NCI-H510A (cell line): ENCODE measurements around the gene RITA1.
"Not testable (repeated sequence)": the region's sequence is repeated elsewhere in the genome, so short reads cannot be mapped to it uniquely, and the experiment has no call there.

Experiments
- DNase-seq: peaks from one replicate; lab custom pipeline; 2025; lab: John Stamatoyannopoulos, UW

The RITA1 gene

GRCh38 chr12:113204804-113205203, 19.3 kb downstream of the RITA1 start:
- no peak for DNase-seq

- not testable (repeated sequence) for DNase-seq
Measured at GRCh38 chr12:113206802-113207201, 21.3 kb downstream of the RITA1 start.

GRCh38 chr12:113207613-113208040, 22.1 kb downstream of the RITA1 start:
- no peak for DNase-seq

GRCh38 chr12:113208041-113208934, 22.8 kb downstream of the RITA1 start:
- no peak for DNase-seq

DNA sequence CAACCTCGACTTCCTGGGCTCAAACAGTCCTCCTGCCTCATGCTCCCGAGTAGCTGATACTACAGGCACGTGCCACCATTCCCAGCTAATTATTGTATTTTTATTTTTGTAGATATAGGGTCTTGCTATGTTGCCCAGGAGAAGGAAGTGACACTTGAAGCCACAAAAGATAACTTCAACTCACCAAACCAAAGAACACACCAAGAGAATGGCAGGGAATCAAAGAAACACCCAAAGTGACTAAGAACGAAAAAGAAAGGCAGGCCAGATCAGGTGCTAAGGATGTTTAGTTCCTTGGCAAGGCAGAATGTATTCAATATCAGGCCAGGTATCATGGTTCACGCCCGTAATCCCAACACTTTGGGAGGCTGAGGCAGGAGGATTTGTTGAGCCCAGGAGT, 25.6 kb downstream of the RITA1 start:
- DNase-seq, result no peak

GRCh38 chr12:113214895-113215400, 29.4 kb downstream of the RITA1 start:
- DNase-seq, result no peak

GRCh38 chr12:113216027-113216426, 30.5 kb downstream of the RITA1 start:
- no peak for DNase-seq

DNA sequence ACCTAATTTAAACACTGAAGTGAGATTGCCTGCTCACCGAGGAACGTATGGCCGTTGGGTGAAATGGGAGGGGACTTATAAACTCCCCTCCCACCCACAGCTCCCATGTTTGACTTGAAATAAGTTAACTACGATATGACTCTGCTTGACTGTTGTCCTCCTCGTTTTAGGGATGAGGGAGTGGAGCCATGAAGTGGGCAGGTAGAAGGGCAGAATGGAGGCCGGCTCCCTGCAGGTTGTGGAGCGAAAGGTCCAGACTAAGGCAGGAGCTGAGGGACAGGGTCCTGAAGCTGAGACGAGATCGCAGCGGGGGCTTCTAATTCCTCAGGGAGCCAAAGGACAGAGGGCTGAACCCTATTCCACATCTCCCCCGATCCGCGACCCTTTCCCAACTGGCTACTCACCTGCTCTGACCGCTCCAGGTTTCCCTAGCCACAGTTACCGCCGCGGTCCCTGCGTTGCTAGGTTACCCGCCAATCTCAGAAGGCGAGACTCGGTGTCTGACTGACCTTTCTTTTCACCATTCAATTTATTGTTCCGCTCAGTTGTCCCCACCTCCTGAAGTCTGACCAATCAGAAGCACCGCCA, 35.2 kb downstream of the RITA1 start:
- peak; percentile 46 for DNase-seq

- peak; percentile 99 for DNase-seq
Measured at GRCh38 chr12:113221181-113221996, 35.9 kb downstream of the RITA1 start, which contains the start of gene TPCN1. TSS of gene TPCN1 (plus strand) at chr12:113221464. CDS start at chr12:113226853, 5,389 bp downstream.

DNA sequence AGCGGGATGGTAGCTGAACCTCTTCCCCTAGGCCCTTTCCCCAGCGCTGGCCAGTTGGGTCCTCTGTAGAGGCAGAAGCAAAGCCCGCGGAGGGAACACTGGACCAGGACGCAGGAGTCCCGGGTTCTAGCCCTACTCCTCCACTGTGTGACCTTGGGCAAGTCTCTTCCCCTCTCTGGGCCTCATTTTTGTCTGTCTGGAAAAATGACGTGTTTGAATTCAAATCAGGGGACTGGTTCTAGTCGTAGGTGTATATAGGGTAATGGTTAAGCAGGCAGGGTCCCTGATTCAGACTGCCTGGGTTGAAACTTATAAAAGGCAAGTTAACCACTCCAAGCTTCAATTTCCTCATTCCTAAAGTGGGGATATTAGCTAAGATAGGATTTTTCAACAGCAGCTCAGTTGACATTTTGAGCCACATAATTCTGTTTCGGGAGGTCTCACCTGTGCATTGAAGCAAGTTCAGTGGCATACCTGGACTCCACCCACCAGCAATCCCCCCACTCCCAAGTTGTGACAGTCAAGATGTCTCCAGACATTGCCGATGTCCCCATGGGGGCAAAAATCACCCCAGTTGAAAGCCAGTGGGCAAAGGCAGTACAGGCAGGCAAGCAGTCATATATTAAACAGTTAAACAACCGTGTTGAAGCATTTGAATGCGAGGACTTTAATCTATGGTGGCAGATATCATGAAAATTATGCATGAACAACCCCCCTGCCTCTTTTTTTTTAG, 36.6 kb downstream of the RITA1 start:
- DNase-seq, result no peak

GRCh38 chr12:113222730-113223531, 37.4 kb downstream of the RITA1 start:
- peak; percentile 41 for DNase-seq

GRCh38 chr12:113224955-113225354, 39.4 kb downstream of the RITA1 start:
- no peak for DNase-seq

DNA sequence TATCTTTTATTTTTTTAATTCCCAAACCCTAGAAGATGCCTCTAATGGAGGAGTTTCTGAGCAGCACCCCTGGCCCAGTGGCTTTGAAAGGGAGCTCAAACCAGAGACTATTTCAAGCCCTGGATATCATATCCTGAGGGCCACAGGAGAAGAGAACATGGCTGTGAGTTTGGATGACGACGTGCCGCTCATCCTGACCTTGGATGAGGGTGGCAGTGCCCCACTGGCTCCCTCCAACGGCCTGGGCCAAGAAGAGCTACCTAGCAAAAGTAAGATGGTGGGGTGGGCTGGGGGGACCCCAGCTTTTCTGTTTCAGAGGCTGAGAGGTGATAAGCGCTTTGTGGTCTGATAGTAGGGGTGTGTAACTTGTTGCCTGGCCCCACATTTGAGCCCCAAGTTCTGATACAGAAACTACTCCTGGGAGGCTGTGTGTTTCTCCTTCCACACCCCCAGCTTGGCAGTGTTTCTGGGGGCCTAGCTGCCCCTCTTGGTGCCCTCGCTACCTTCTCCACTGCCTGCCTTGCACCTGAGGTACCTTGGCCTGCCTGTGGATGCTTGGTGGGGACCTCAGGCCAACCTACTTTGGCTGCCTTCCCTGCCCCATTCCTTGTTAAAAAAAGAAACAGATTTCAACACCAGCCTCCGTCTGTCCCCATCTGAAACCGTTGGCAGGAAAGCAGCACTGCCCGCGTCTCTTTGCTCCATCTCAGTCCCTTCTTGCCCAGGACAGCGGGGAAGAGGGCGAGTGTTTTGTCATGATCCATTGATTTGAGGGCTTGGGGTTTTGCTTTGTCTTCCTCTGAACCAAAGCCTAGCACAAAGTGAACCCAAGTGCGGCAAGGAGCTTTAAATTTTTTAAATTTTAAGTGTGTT, 41.4 kb downstream of the RITA1 start:
- no peak for DNase-seq

GRCh38 chr12:113227686-113228391, 42.3 kb downstream of the RITA1 start:
- no peak for DNase-seq

- no peak for DNase-seq
Measured at GRCh38 chr12:113228394-113229028, 43.0 kb downstream of the RITA1 start.

- DNase-seq, result no peak
Measured at GRCh38 chr12:113230315-113231234, 45.1 kb downstream of the RITA1 start.
